H1 (cell line): ENCODE results near the gene GUCA1A. TPM values are rescaled to one million over a fixed set of nuclear protein-coding genes. Genes with fewer than 3 reads are reported as not detected.

Experiments
- CTCF ChIA-PET: fragments of 300-600 bp; sonication (Branson Sonifier 250); formaldehyde crosslinking; loops from one replicate; lab custom pipeline; 2021; ENCODE audit not compliant: partially characterized antibody; lab: Charles Lee
- POLR2A ChIA-PET: fragments of 300-600 bp; sonication (Branson Sonifier 250); formaldehyde crosslinking; loops from one replicate; lab custom pipeline; 2021; ENCODE audit warnings: inconsistent platforms; ENCODE audit not compliant: partially characterized antibody; lab: Charles Lee
- DNase-seq, 2 experiments: peaks; one replicate each; pipeline versions ENCODE4 v3.0.0 to v3.0.0-alpha.2; 2010 to 2022; ENCODE audit warnings: low spot score in 2 of 2, low read depth in 1 of 2, mixed read lengths in 1 of 2
- FAIRE-seq: peaks from 2 replicates; lab custom pipeline; 2011; peaks lifted over from hg19 to GRCh38; lab: Jason Lieb, UNC
- H2AFZ ChIP-seq: 2 replicates; pipeline ENCODE4 v1.8.1; 2012; ENCODE audit warnings: low read length, inconsistent platforms
- H2AK5ac ChIP-seq: 2 replicates; pipeline ENCODE4 v1.6.1; 2013; ENCODE audit warnings: low read depth, low read length
- H2BK120ac ChIP-seq: replicated peaks from 2 replicates; pipeline ENCODE3; 2013; ENCODE audit warnings: low read depth, low read length, inconsistent platforms
- H2BK12ac ChIP-seq: 2 replicates; pipeline ENCODE4 v1.6.1; 2013; ENCODE audit warnings: low read depth, low read length
- H2BK15ac ChIP-seq: 2 replicates; pipeline ENCODE4 v1.6.1; 2013; ENCODE audit warnings: low read length
- H2BK20ac ChIP-seq: 2 replicates; pipeline ENCODE4 v1.6.1; 2013; ENCODE audit warnings: low read length
- H2BK5ac ChIP-seq: 2 replicates; pipeline ENCODE4 v1.6.1; 2013; ENCODE audit warnings: low read depth, low read length
- H3K14ac ChIP-seq: 2 replicates; pipeline ENCODE4 v1.6.1; 2013; ENCODE audit warnings: inconsistent platforms; ENCODE audit not compliant: insufficient read length
- H3K18ac ChIP-seq: 2 replicates; pipeline ENCODE4 v1.6.1; 2013; ENCODE audit warnings: low read length; ENCODE audit errors: extremely low read depth
- H3K23ac ChIP-seq: 2 replicates; pipeline ENCODE4 v1.6.1; 2013; ENCODE audit warnings: inconsistent platforms; ENCODE audit not compliant: insufficient read length
- H3K23me2 ChIP-seq: 2 replicates; pipeline ENCODE4 v1.6.1; 2013; ENCODE audit warnings: low read depth, low read length
- H3K27ac ChIP-seq: 2 replicates; pipeline ENCODE4 v1.6.1; 2011; ENCODE audit warnings: low read depth, low read length, inconsistent platforms
- H3K27me3 ChIP-seq, 4 experiments: replicated peaks in 1 of 4; 1 replicate in 1 of 4; 2 replicates in 3 of 4; pipeline versions ENCODE4 v1.6.1 to v1.8.1; 2011 to 2013; ENCODE audit warnings: low read length in 3 of 4, mild to moderate bottlenecking in 3 of 4, inconsistent platforms in 2 of 4, mixed read lengths in 2 of 4, moderate library complexity in 1 of 4; ENCODE audit not compliant: control insufficient read depth in 3 of 4, insufficient read depth in 3 of 4; ENCODE audit errors: extremely low read depth in 1 of 4
- H3K36me3 ChIP-seq, 4 experiments: 2 replicates each; pipeline versions ENCODE4 v1.6.1 to v1.8.1; 2011 to 2013; ENCODE audit warnings: mild to moderate bottlenecking in 4 of 4, low read length in 3 of 4, moderate library complexity in 2 of 4, control low read depth in 1 of 4, inconsistent platforms in 1 of 4; ENCODE audit not compliant: insufficient read depth in 4 of 4, control insufficient read depth in 2 of 4
- H3K4ac ChIP-seq: replicated peaks from 2 replicates; pipeline ENCODE3; 2013; ENCODE audit warnings: low read length, low read depth, mixed read lengths, inconsistent platforms; ENCODE audit not compliant: insufficient read length
- H3K4me1 ChIP-seq, 4 experiments: replicated peaks in 1 of 4; 1 replicate in 1 of 4; 2 replicates in 3 of 4; pipeline versions ENCODE4 v1.6.1 to v1.8.1; 2011 to 2013; ENCODE audit warnings: low read length in 3 of 4, inconsistent platforms in 2 of 4, mixed read lengths in 1 of 4; ENCODE audit not compliant: insufficient read depth in 4 of 4, control insufficient read depth in 3 of 4
- H3K4me2 ChIP-seq, 2 experiments: 2 replicates each; pipeline versions ENCODE4 v1.6.1 to v1.8.1; 2011 to 2013; ENCODE audit warnings: low read depth in 2 of 2, low read length in 2 of 2, control low read depth in 1 of 2, inconsistent platforms in 1 of 2, mild to moderate bottlenecking in 1 of 2; ENCODE audit not compliant: insufficient read depth in 1 of 2
- H3K4me3 ChIP-seq, 4 experiments: fragments of 200-600, 300-600 bp in 1 of 4; sonication (generic), shearing (Covaris generic), sonication (Bioruptor Twin) in 1 of 4; 2 replicates each; pipeline versions ENCODE4 v1.5.1 to v1.8.1; 2011 to 2016; ENCODE audit warnings: low read length in 4 of 4, low read depth in 3 of 4, control low read depth in 2 of 4, inconsistent platforms in 2 of 4, mild to moderate bottlenecking in 2 of 4, mixed read lengths in 1 of 4, moderate library complexity in 1 of 4; ENCODE audit not compliant: insufficient read depth in 2 of 4; ENCODE audit errors: extremely low read depth in 1 of 4
- H3K56ac ChIP-seq: replicated peaks from 2 replicates; pipeline ENCODE3; 2013; ENCODE audit warnings: low read depth, mild to moderate bottlenecking, mixed read lengths, low read length, inconsistent platforms; ENCODE audit not compliant: insufficient read length
- H3K79me1 ChIP-seq: 2 replicates; pipeline ENCODE4 v1.6.1; 2013; ENCODE audit warnings: low read depth, low read length, control low read depth
- H3K79me2 ChIP-seq, 2 experiments: 2 replicates each; pipeline versions ENCODE4 v1.6.1 to v1.8.1; 2012 to 2013; ENCODE audit warnings: low read length in 2 of 2, mild to moderate bottlenecking in 2 of 2, inconsistent platforms in 1 of 2; ENCODE audit not compliant: insufficient read depth in 2 of 2, control insufficient read depth in 1 of 2
- H3K9ac ChIP-seq, 4 experiments: replicated peaks in 1 of 4; 1 replicate in 1 of 4; 2 replicates in 3 of 4; pipeline versions ENCODE4 v1.6.1 to v1.8.1; 2011 to 2013; ENCODE audit warnings: low read depth in 3 of 4, low read length in 3 of 4, control low read depth in 2 of 4, mild to moderate bottlenecking in 2 of 4, moderate library complexity in 2 of 4, inconsistent platforms in 1 of 4; ENCODE audit errors: extremely low read depth in 1 of 4
- H3K9me3 ChIP-seq, 2 experiments: 2 replicates each; pipeline versions ENCODE4 v1.6.1 to v1.8.1; 2012 to 2013; ENCODE audit warnings: mild to moderate bottlenecking in 2 of 2, moderate library complexity in 2 of 2, control low read depth in 1 of 2, inconsistent platforms in 1 of 2, low read depth in 1 of 2, low read length in 1 of 2, mixed read lengths in 1 of 2; ENCODE audit not compliant: insufficient read depth in 2 of 2
- H4K20me1 ChIP-seq, 2 experiments: replicated peaks in 1 of 2; 2 replicates each; pipeline versions ENCODE3 to v1.8.1; 2011 to 2013; ENCODE audit warnings: inconsistent platforms in 2 of 2, low read length in 2 of 2, mild to moderate bottlenecking in 1 of 2; ENCODE audit not compliant: insufficient read depth in 2 of 2, control insufficient read depth in 1 of 2
- H4K5ac ChIP-seq: 2 replicates; pipeline ENCODE4 v1.6.1; 2013; ENCODE audit warnings: low read length, low read depth, mixed read lengths, inconsistent platforms; ENCODE audit not compliant: insufficient read length
- H4K8ac ChIP-seq: 2 replicates; pipeline ENCODE4 v1.8.0; 2013; ENCODE audit warnings: mild to moderate bottlenecking, moderate library complexity, low read length, inconsistent platforms; ENCODE audit not compliant: insufficient read depth; ENCODE audit errors: extremely low read depth
- H4K91ac ChIP-seq: replicated peaks from 2 replicates; pipeline ENCODE3; 2013; ENCODE audit warnings: low read length, mixed read lengths, inconsistent platforms; ENCODE audit not compliant: insufficient read length
- BRCA1 ChIP-seq: IDR thresholded peaks from 2 replicates; pipeline ENCODE4 v1.6.1; 2012; ENCODE audit warnings: low read depth, low read length, improper control_type of control experiment
- CHD1 ChIP-seq: IDR thresholded peaks from 2 replicates; pipeline ENCODE4 v1.6.1; 2012; ENCODE audit warnings: low read depth, low read length, improper control_type of control experiment
- FOSL1 ChIP-seq: IDR thresholded peaks from 2 replicates; pipeline ENCODE4 v1.6.1; 2011; ENCODE audit warnings: mild to moderate bottlenecking, low read depth, low read length, moderate library complexity; ENCODE audit not compliant: insufficient read depth
- HDAC2 ChIP-seq, 2 experiments: fragments of 300-600 bp in 1 of 2; sonication (generic) in 1 of 2; IDR thresholded peaks; 2 replicates each; pipeline ENCODE4 v1.6.1; 2011 to 2012; ENCODE audit warnings: low read depth in 2 of 2, low read length in 2 of 2, mild to moderate bottlenecking in 2 of 2, moderate library complexity in 2 of 2, borderline replicate concordance in 1 of 2, inconsistent platforms in 1 of 2
- MAFK ChIP-seq: IDR thresholded peaks from 2 replicates; pipeline ENCODE4 v1.6.1; 2012; ENCODE audit warnings: low read depth, mild to moderate bottlenecking, improper control_type of control experiment, low read length
- POLR2AphosphoS5 ChIP-seq: IDR thresholded peaks from 2 replicates; pipeline ENCODE4 v1.6.1; 2011; ENCODE audit warnings: low read depth, low read length
- POU5F1 ChIP-seq: IDR thresholded peaks from 2 replicates; pipeline ENCODE4 v1.6.1; 2011; ENCODE audit warnings: low read depth, mild to moderate bottlenecking, low read length, moderate library complexity
- RXRA ChIP-seq: IDR thresholded peaks from 2 replicates; pipeline ENCODE4 v1.6.1; 2011; ENCODE audit warnings: low read depth, mild to moderate bottlenecking, low read length, moderate library complexity; ENCODE audit not compliant: insufficient read depth
- SIN3A ChIP-seq, 2 experiments: IDR thresholded peaks in 1 of 2; conservative IDR thresholded peaks in 1 of 2; 2 replicates each; pipeline ENCODE4 v1.6.1; 2011 to 2012; ENCODE audit warnings: low read length in 2 of 2, improper control_type of control experiment in 1 of 2, low read depth in 1 of 2, mild to moderate bottlenecking in 1 of 2
- SUZ12 ChIP-seq: fragments of 200-600 bp; sonication (generic); IDR thresholded peaks from 2 replicates; pipeline ENCODE4 v1.6.1; 2012; ENCODE audit warnings: mild to moderate bottlenecking, inconsistent platforms, low read length, moderate library complexity, mixed read lengths
- WGBS, 2 experiments: shearing (Covaris generic) in 1 of 2; methylation state at CpG; one replicate each; pipeline versions ENCODE4 v1.1.6 to v1.1.7; 2013 to 2015; ENCODE audit warnings: low lambda C conversion rate in 2 of 2, mixed read lengths in 2 of 2, inconsistent platforms in 1 of 2, low coverage in 1 of 2, missing lambda C conversion rate in 1 of 2; ENCODE audit not compliant: insufficient replicate concordance in 2 of 2, insufficient coverage in 1 of 2, insufficient read length in 1 of 2; ENCODE audit errors: extremely low coverage in 1 of 2, missing lambda C conversion rate in 1 of 2; 5-methylcytosine and 5-hydroxymethylcytosine counted together
- polyA plus RNA-seq, 7 experiments: library from polyadenylated mRNA; depleted of rRNA in 3 of 7; stranded (reverse) in 5 of 7; unstranded in 2 of 7; fragments of >200 nt in 5 of 7; fragments of 200-250 nt in 2 of 7; gene quantifications; 1 replicate in 5 of 7; 2 replicates in 1 of 7; 4 replicates in 1 of 7; pipeline versions ENCODE4 v1.2.1 to v1.2.3, GENCODE V29; 2011 to 2013; ENCODE audit warnings: missing spikeins in 2 of 7, mixed read lengths in 2 of 7
- total RNA-seq: library from RNA; stranded (reverse); fragmentation: NEBNext Ultra II Directional; extraction: Animal tissue kit (Norgen Biotek cat#: 25700); gene quantifications from 2 replicates; pipeline ENCODE4 v1.2.1, GENCODE V29; 2021
- TF ChIP-seq, protein P1 (sequence below), 3 experiments: IDR thresholded peaks; 1 replicate in 2 of 3; 2 replicates in 1 of 3; pipeline versions ENCODE4 v1.5.1 to v1.6.1; 2011; ENCODE audit warnings: low read length in 3 of 3, mild to moderate bottlenecking in 3 of 3, inconsistent platforms in 2 of 3, low read depth in 1 of 3, moderate library complexity in 1 of 3; ENCODE audit not compliant: insufficient read depth in 1 of 3; ENCODE audit errors: control extremely low read depth in 1 of 3

GUCA1A gene
- total and polyA plus RNA-seq, 2 of the 8 experiments (the other 6 are each of a cell fraction or from before 2014, with no cell fraction given), result 4.6 to 24.6 TPM

GRCh38 chr6:42212442-42212841 is 39.3 kb downstream of the GUCA1A start:
- Histone ChIP-seq H2BK15ac (no peak overlapping the region), H2BK5ac (no peak overlapping the region), H3K4me3 (no peak overlapping the region), H2AK5ac (no peak overlapping the region), H3K18ac (no peak overlapping the region), H3K27ac (no peak overlapping the region), H3K79me2 (peaks cover 0 to 9% of the 10 kb centered on the region in 2 experiments; a peak in 2 of 4 replicates), H4K5ac (no peak overlapping the region), H4K91ac (no peak overlapping the region), H2BK20ac (no peak overlapping the region), H3K36me3 (peaks cover 18 to 51% (median 35%) of the 10 kb centered on the region in 4 experiments), H3K56ac (no peak overlapping the region), H2AFZ (no peak overlapping the region), H3K4ac (no peak overlapping the region), H4K8ac (no peak overlapping the region), H2BK120ac (no peak overlapping the region), H3K4me2 (no peak overlapping the region), H3K4me1 (no peaks in the 10 kb centered on the region; a peak in 1 of 7 replicates), H2BK12ac (no peak overlapping the region), H3K9ac (no peak overlapping the region), H3K14ac (no peak overlapping the region), H3K27me3 (no peaks in the 10 kb centered on the region), H4K20me1 (no peaks in the 10 kb centered on the region), H3K79me1 (no peaks in the 10 kb centered on the region), H3K23ac (no peak overlapping the region), H3K9me3 (no peaks in the 10 kb centered on the region), H3K23me2 (no peaks in the 10 kb centered on the region; the same call in 1 of the 2 replicates)
- ChIA-PET CTCF (interaction anchor here (1.0 to 7.5 kb wide), 10 partner anchors 16 to 139 kb away, joined by 3 to 52 read pairs (median 5); no protein-coding TSS in a partner anchor), POLR2A (interaction anchor here (1.0 to 1.4 kb wide), 2 partner anchors 15 to 163 kb away, joined by 3 read pairs; no protein-coding TSS in a partner anchor)
- DNase-seq, result no peak
- FAIRE-seq, result no peak
- WGBS, 2 experiments, result 53% methylated on average over 3 of the region's 3 CpGs; no CpG with 5 or more reads in 1 of the 2 experiments
- no peak for TF ChIP-seq RXRA
- TF ChIP-seq HDAC2 (IDR thresholded peaks at IDR 0.05; ENCODE audit: borderline replicate concordance in 1 of 2, low read depth in 2 of 2, low read length in 2 of 2), result no peak
- TF ChIP-seq MAFK, result no peak
- TF ChIP-seq BRCA1, result no peak
- no peak for TF ChIP-seq FOSL1
- TF ChIP-seq POU5F1, result no peak
- TF ChIP-seq SIN3A (conservative IDR thresholded peaks at IDR 0.05 in 1 of 2, IDR thresholded peaks at IDR 0.05 in 1 of 2; ENCODE audit: low read depth in 1 of 2, low read length in 2 of 2), result no peak
- no peak for TF ChIP-seq CHD1
- TF ChIP-seq, protein P1, sequence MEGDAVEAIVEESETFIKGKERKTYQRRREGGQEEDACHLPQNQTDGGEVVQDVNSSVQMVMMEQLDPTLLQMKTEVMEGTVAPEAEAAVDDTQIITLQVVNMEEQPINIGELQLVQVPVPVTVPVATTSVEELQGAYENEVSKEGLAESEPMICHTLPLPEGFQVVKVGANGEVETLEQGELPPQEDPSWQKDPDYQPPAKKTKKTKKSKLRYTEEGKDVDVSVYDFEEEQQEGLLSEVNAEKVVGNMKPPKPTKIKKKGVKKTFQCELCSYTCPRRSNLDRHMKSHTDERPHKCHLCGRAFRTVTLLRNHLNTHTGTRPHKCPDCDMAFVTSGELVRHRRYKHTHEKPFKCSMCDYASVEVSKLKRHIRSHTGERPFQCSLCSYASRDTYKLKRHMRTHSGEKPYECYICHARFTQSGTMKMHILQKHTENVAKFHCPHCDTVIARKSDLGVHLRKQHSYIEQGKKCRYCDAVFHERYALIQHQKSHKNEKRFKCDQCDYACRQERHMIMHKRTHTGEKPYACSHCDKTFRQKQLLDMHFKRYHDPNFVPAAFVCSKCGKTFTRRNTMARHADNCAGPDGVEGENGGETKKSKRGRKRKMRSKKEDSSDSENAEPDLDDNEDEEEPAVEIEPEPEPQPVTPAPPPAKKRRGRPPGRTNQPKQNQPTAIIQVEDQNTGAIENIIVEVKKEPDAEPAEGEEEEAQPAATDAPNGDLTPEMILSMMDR (IDR thresholded peaks at IDR 0.05; ENCODE audit: control extremely low read depth in 1 of 3, insufficient read depth in 1 of 3, low read depth in 1 of 3, low read length in 3 of 3), result no peak
- TF ChIP-seq SUZ12, result no peak
- TF ChIP-seq POLR2AphosphoS5, result no peak
